H1 (cell line): Measurements from ENCODE around the gene ZNF92. TPM values are rescaled to one million over a fixed set of nuclear protein-coding genes. Genes with fewer than 3 reads are reported as not detected.

ENCODE experiments used
- CTCF ChIA-PET: fragments of 300-600 bp; sonication (Branson Sonifier 250); formaldehyde crosslinking; loops from one replicate; lab custom pipeline; 2021; ENCODE audit not compliant: partially characterized antibody; lab: Charles Lee
- POLR2A ChIA-PET: fragments of 300-600 bp; sonication (Branson Sonifier 250); formaldehyde crosslinking; loops from one replicate; lab custom pipeline; 2021; ENCODE audit warnings: inconsistent platforms; ENCODE audit not compliant: partially characterized antibody; lab: Charles Lee
- DNase-seq, 2 experiments: peaks; one replicate each; pipeline versions ENCODE4 v3.0.0 to v3.0.0-alpha.2; 2010 to 2022; ENCODE audit warnings: low spot score in 2 of 2, low read depth in 1 of 2, mixed read lengths in 1 of 2
- FAIRE-seq: peaks from 2 replicates; lab custom pipeline; 2011; peaks lifted over from hg19 to GRCh38; lab: Jason Lieb, UNC
- H2AFZ ChIP-seq: 2 replicates; pipeline ENCODE4 v1.8.1; 2012; ENCODE audit warnings: low read length, inconsistent platforms
- H2AK5ac ChIP-seq: 2 replicates; pipeline ENCODE4 v1.6.1; 2013; ENCODE audit warnings: low read depth, low read length
- H2BK120ac ChIP-seq: replicated peaks from 2 replicates; pipeline ENCODE3; 2013; ENCODE audit warnings: low read depth, low read length, inconsistent platforms
- H2BK12ac ChIP-seq: 2 replicates; pipeline ENCODE4 v1.6.1; 2013; ENCODE audit warnings: low read depth, low read length
- H2BK15ac ChIP-seq: 2 replicates; pipeline ENCODE4 v1.6.1; 2013; ENCODE audit warnings: low read length
- H2BK20ac ChIP-seq: 2 replicates; pipeline ENCODE4 v1.6.1; 2013; ENCODE audit warnings: low read length
- H2BK5ac ChIP-seq: 2 replicates; pipeline ENCODE4 v1.6.1; 2013; ENCODE audit warnings: low read depth, low read length
- H3K14ac ChIP-seq: 2 replicates; pipeline ENCODE4 v1.6.1; 2013; ENCODE audit warnings: inconsistent platforms; ENCODE audit not compliant: insufficient read length
- H3K18ac ChIP-seq: 2 replicates; pipeline ENCODE4 v1.6.1; 2013; ENCODE audit warnings: low read length; ENCODE audit errors: extremely low read depth
- H3K23ac ChIP-seq: 2 replicates; pipeline ENCODE4 v1.6.1; 2013; ENCODE audit warnings: inconsistent platforms; ENCODE audit not compliant: insufficient read length
- H3K23me2 ChIP-seq: 2 replicates; pipeline ENCODE4 v1.6.1; 2013; ENCODE audit warnings: low read depth, low read length
- H3K27ac ChIP-seq: 2 replicates; pipeline ENCODE4 v1.6.1; 2011; ENCODE audit warnings: low read depth, low read length, inconsistent platforms
- H3K27me3 ChIP-seq, 4 experiments: replicated peaks in 1 of 4; 1 replicate in 1 of 4; 2 replicates in 3 of 4; pipeline versions ENCODE4 v1.6.1 to v1.8.1; 2011 to 2013; ENCODE audit warnings: low read length in 3 of 4, mild to moderate bottlenecking in 3 of 4, inconsistent platforms in 2 of 4, mixed read lengths in 2 of 4, moderate library complexity in 1 of 4; ENCODE audit not compliant: control insufficient read depth in 3 of 4, insufficient read depth in 3 of 4; ENCODE audit errors: extremely low read depth in 1 of 4
- H3K36me3 ChIP-seq, 4 experiments: 2 replicates each; pipeline versions ENCODE4 v1.6.1 to v1.8.1; 2011 to 2013; ENCODE audit warnings: mild to moderate bottlenecking in 4 of 4, low read length in 3 of 4, moderate library complexity in 2 of 4, control low read depth in 1 of 4, inconsistent platforms in 1 of 4; ENCODE audit not compliant: insufficient read depth in 4 of 4, control insufficient read depth in 2 of 4
- H3K4ac ChIP-seq: replicated peaks from 2 replicates; pipeline ENCODE3; 2013; ENCODE audit warnings: low read length, low read depth, mixed read lengths, inconsistent platforms; ENCODE audit not compliant: insufficient read length
- H3K4me1 ChIP-seq, 4 experiments: replicated peaks in 1 of 4; 1 replicate in 1 of 4; 2 replicates in 3 of 4; pipeline versions ENCODE4 v1.6.1 to v1.8.1; 2011 to 2013; ENCODE audit warnings: low read length in 3 of 4, inconsistent platforms in 2 of 4, mixed read lengths in 1 of 4; ENCODE audit not compliant: insufficient read depth in 4 of 4, control insufficient read depth in 3 of 4
- H3K4me2 ChIP-seq, 2 experiments: 2 replicates each; pipeline versions ENCODE4 v1.6.1 to v1.8.1; 2011 to 2013; ENCODE audit warnings: low read depth in 2 of 2, low read length in 2 of 2, control low read depth in 1 of 2, inconsistent platforms in 1 of 2, mild to moderate bottlenecking in 1 of 2; ENCODE audit not compliant: insufficient read depth in 1 of 2
- H3K4me3 ChIP-seq, 4 experiments: fragments of 200-600, 300-600 bp in 1 of 4; sonication (generic), shearing (Covaris generic), sonication (Bioruptor Twin) in 1 of 4; 2 replicates each; pipeline versions ENCODE4 v1.5.1 to v1.8.1; 2011 to 2016; ENCODE audit warnings: low read length in 4 of 4, low read depth in 3 of 4, control low read depth in 2 of 4, inconsistent platforms in 2 of 4, mild to moderate bottlenecking in 2 of 4, mixed read lengths in 1 of 4, moderate library complexity in 1 of 4; ENCODE audit not compliant: insufficient read depth in 2 of 4; ENCODE audit errors: extremely low read depth in 1 of 4
- H3K56ac ChIP-seq: replicated peaks from 2 replicates; pipeline ENCODE3; 2013; ENCODE audit warnings: low read depth, mild to moderate bottlenecking, mixed read lengths, low read length, inconsistent platforms; ENCODE audit not compliant: insufficient read length
- H3K79me1 ChIP-seq: 2 replicates; pipeline ENCODE4 v1.6.1; 2013; ENCODE audit warnings: low read depth, low read length, control low read depth
- H3K79me2 ChIP-seq, 2 experiments: 2 replicates each; pipeline versions ENCODE4 v1.6.1 to v1.8.1; 2012 to 2013; ENCODE audit warnings: low read length in 2 of 2, mild to moderate bottlenecking in 2 of 2, inconsistent platforms in 1 of 2; ENCODE audit not compliant: insufficient read depth in 2 of 2, control insufficient read depth in 1 of 2
- H3K9ac ChIP-seq, 4 experiments: replicated peaks in 1 of 4; 1 replicate in 1 of 4; 2 replicates in 3 of 4; pipeline versions ENCODE4 v1.6.1 to v1.8.1; 2011 to 2013; ENCODE audit warnings: low read depth in 3 of 4, low read length in 3 of 4, control low read depth in 2 of 4, mild to moderate bottlenecking in 2 of 4, moderate library complexity in 2 of 4, inconsistent platforms in 1 of 4; ENCODE audit errors: extremely low read depth in 1 of 4
- H3K9me3 ChIP-seq, 2 experiments: 2 replicates each; pipeline versions ENCODE4 v1.6.1 to v1.8.1; 2012 to 2013; ENCODE audit warnings: mild to moderate bottlenecking in 2 of 2, moderate library complexity in 2 of 2, control low read depth in 1 of 2, inconsistent platforms in 1 of 2, low read depth in 1 of 2, low read length in 1 of 2, mixed read lengths in 1 of 2; ENCODE audit not compliant: insufficient read depth in 2 of 2
- H4K20me1 ChIP-seq, 2 experiments: replicated peaks in 1 of 2; 2 replicates each; pipeline versions ENCODE3 to v1.8.1; 2011 to 2013; ENCODE audit warnings: inconsistent platforms in 2 of 2, low read length in 2 of 2, mild to moderate bottlenecking in 1 of 2; ENCODE audit not compliant: insufficient read depth in 2 of 2, control insufficient read depth in 1 of 2
- H4K5ac ChIP-seq: 2 replicates; pipeline ENCODE4 v1.6.1; 2013; ENCODE audit warnings: low read length, low read depth, mixed read lengths, inconsistent platforms; ENCODE audit not compliant: insufficient read length
- H4K8ac ChIP-seq: 2 replicates; pipeline ENCODE4 v1.8.0; 2013; ENCODE audit warnings: mild to moderate bottlenecking, moderate library complexity, low read length, inconsistent platforms; ENCODE audit not compliant: insufficient read depth; ENCODE audit errors: extremely low read depth
- H4K91ac ChIP-seq: replicated peaks from 2 replicates; pipeline ENCODE3; 2013; ENCODE audit warnings: low read length, mixed read lengths, inconsistent platforms; ENCODE audit not compliant: insufficient read length
- BRCA1 ChIP-seq: IDR thresholded peaks from 2 replicates; pipeline ENCODE4 v1.6.1; 2012; ENCODE audit warnings: low read depth, low read length, improper control_type of control experiment
- JUN ChIP-seq: IDR thresholded peaks from 2 replicates; pipeline ENCODE4 v1.6.1; 2011; ENCODE audit warnings: low read depth, mild to moderate bottlenecking, improper control_type of control experiment, low read length
- KDM1A ChIP-seq: fragments of 200-600, 300-600 bp; sonication (generic); IDR thresholded peaks from 2 replicates; pipeline ENCODE4 v1.7.1; 2016; ENCODE audit warnings: mild to moderate bottlenecking, low read length, borderline replicate concordance
- MAFK ChIP-seq: IDR thresholded peaks from 2 replicates; pipeline ENCODE4 v1.6.1; 2012; ENCODE audit warnings: low read depth, mild to moderate bottlenecking, improper control_type of control experiment, low read length
- POLR2AphosphoS5 ChIP-seq: IDR thresholded peaks from 2 replicates; pipeline ENCODE4 v1.6.1; 2011; ENCODE audit warnings: low read depth, low read length
- SIX5 ChIP-seq: IDR thresholded peaks from 2 replicates; pipeline ENCODE4 v1.6.1; 2011; ENCODE audit warnings: mild to moderate bottlenecking, low read depth, low read length
- TAF7 ChIP-seq: optimal IDR thresholded peaks from 2 replicates; pipeline ENCODE3; 2011; ENCODE audit warnings: low read depth, mild to moderate bottlenecking, inconsistent platforms, low read length, moderate library complexity, borderline replicate concordance
- TCF12 ChIP-seq: IDR thresholded peaks from 2 replicates; pipeline ENCODE4 v1.6.1; 2011; ENCODE audit warnings: low read depth, mild to moderate bottlenecking, low read length
- WGBS, 2 experiments: shearing (Covaris generic) in 1 of 2; methylation state at CpG; one replicate each; pipeline versions ENCODE4 v1.1.6 to v1.1.7; 2013 to 2015; ENCODE audit warnings: low lambda C conversion rate in 2 of 2, mixed read lengths in 2 of 2, inconsistent platforms in 1 of 2, low coverage in 1 of 2, missing lambda C conversion rate in 1 of 2; ENCODE audit not compliant: insufficient replicate concordance in 2 of 2, insufficient coverage in 1 of 2, insufficient read length in 1 of 2; ENCODE audit errors: extremely low coverage in 1 of 2, missing lambda C conversion rate in 1 of 2; 5-methylcytosine and 5-hydroxymethylcytosine counted together
- polyA plus RNA-seq, 7 experiments: library from polyadenylated mRNA; depleted of rRNA in 3 of 7; stranded (reverse) in 5 of 7; unstranded in 2 of 7; fragments of >200 nt in 5 of 7; fragments of 200-250 nt in 2 of 7; gene quantifications; 1 replicate in 5 of 7; 2 replicates in 1 of 7; 4 replicates in 1 of 7; pipeline versions ENCODE4 v1.2.1 to v1.2.3, GENCODE V29; 2011 to 2013; ENCODE audit warnings: missing spikeins in 2 of 7, mixed read lengths in 2 of 7
- total RNA-seq: library from RNA; stranded (reverse); fragmentation: NEBNext Ultra II Directional; extraction: Animal tissue kit (Norgen Biotek cat#: 25700); gene quantifications from 2 replicates; pipeline ENCODE4 v1.2.1, GENCODE V29; 2021
- TF ChIP-seq, protein P1 (sequence below): IDR thresholded peaks from 2 replicates; pipeline ENCODE4 v1.6.1; 2012; ENCODE audit warnings: low read length, inconsistent platforms

The ZNF92 gene
- total and polyA plus RNA-seq, 2 of the 8 experiments (the other 6 are each of a cell fraction or from before 2014, with no cell fraction given), result 2.8 to 39.8 TPM

DNA sequence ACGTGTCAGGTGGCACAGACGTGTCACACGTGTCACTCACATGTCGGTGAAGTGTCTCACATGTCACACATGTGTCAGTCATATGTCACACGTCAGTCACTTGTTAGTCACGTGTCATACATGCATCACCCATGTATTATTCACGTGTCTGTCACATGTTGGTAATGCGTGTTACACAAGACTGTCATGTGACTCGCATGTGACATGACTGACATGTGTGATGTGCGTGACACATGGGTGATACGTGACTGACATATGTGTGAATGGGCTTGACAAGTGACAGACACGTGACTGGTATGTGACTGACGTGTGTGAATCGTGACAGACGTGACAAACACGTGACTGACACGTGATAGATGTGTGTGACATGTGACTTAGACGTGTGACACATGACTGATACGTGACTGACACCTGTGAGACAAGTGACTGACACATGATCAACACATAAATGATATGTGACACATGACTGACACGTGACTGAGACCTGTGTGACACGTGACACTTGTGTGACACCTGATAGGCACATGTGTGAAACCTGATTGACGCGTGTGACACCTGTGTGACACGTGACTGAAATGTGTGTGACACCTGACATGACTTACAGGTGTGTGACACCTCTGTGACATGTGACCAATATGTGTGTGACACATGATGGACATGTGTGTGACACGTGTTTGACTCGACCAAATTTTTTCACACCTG is 56.1 kb downstream of the ZNF92 start:
- Histone ChIP-seq H2BK12ac (no peak overlapping the region), H4K8ac (no peak overlapping the region), H3K79me1 (no peaks in the 10 kb centered on the region), H3K27ac (no peak overlapping the region), H2BK120ac (no peak overlapping the region), H3K23ac (no peak overlapping the region), H3K4me3 (peak overlapping the region in 1 of 4 experiments; percentile 7; a peak in 2 of 8 replicates), H3K36me3 (peaks cover 0 to 14% (median 0%) of the 10 kb centered on the region in 4 experiments; a peak in 3 of 8 replicates), H3K23me2 (no peaks in the 10 kb centered on the region), H3K9ac (no peak overlapping the region), H2AFZ (no peak overlapping the region), H3K9me3 (peaks cover 19 to 32% of the 10 kb centered on the region in 2 experiments), H3K56ac (no peak overlapping the region), H2BK15ac (no peak overlapping the region), H2BK20ac (no peak overlapping the region), H3K79me2 (no peaks in the 10 kb centered on the region; a peak in 1 of 4 replicates), H3K27me3 (no peaks in the 10 kb centered on the region), H4K5ac (no peak overlapping the region), H3K4me1 (no peaks in the 10 kb centered on the region), H2BK5ac (no peak overlapping the region), H4K20me1 (no peaks in the 10 kb centered on the region), H3K4ac (no peak overlapping the region), H4K91ac (no peak overlapping the region), H2AK5ac (no peak overlapping the region), H3K4me2 (no peak overlapping the region), H3K14ac (no peak overlapping the region), H3K18ac (no peak overlapping the region)
- WGBS, 2 experiments, result 76% methylated on average over 26 of the region's 26 CpGs; no CpG with 5 or more reads in 1 of the 2 experiments
- FAIRE-seq (no peak), DNase-seq (no peak)
- ChIA-PET CTCF (no interaction called here), POLR2A (no interaction called here)
- TF ChIP-seq JUN (no peak), KDM1A (no peak), BRCA1 (no peak), POLR2AphosphoS5 (no peak), SIX5 (no peak), TAF7 (no peak), MAFK (no peak), TCF12 (no peak)
- TF ChIP-seq, protein P1, sequence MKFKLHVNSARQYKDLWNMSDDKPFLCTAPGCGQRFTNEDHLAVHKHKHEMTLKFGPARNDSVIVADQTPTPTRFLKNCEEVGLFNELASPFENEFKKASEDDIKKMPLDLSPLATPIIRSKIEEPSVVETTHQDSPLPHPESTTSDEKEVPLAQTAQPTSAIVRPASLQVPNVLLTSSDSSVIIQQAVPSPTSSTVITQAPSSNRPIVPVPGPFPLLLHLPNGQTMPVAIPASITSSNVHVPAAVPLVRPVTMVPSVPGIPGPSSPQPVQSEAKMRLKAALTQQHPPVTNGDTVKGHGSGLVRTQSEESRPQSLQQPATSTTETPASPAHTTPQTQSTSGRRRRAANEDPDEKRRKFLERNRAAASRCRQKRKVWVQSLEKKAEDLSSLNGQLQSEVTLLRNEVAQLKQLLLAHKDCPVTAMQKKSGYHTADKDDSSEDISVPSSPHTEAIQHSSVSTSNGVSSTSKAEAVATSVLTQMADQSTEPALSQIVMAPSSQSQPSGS, result no peak
